Peyer's patch (tissue), 4 donors: ENCODE results near the gene TNNT3.
"Not testable (repeated sequence)": the region's sequence is repeated elsewhere in the genome, so short reads cannot be mapped to it uniquely, and the experiment has no call there.

ENCODE experiments used
- POLR2A ChIP-seq, 2 donors: fragments of 450-650 bp; IDR thresholded peaks; one replicate each; pipeline ENCODE4 v1.5.1; 2017; ENCODE audit warnings: antibody characterized with exemption in 2 of 2, mild to moderate bottlenecking in 2 of 2, moderate library complexity in 2 of 2
- TF ChIP-seq, protein P1 (sequence below), 6 experiments: fragments of 450-650 bp in 4 of 6; fragments of 200-600 bp in 2 of 6; sonication (generic) in 1 of 6; IDR thresholded peaks; one replicate each; pipeline ENCODE4 v1.5.1; 2017 to 2019; ENCODE audit warnings: antibody characterized with exemption in 6 of 6, mild to moderate bottlenecking in 3 of 6, moderate library complexity in 1 of 6

DNA sequence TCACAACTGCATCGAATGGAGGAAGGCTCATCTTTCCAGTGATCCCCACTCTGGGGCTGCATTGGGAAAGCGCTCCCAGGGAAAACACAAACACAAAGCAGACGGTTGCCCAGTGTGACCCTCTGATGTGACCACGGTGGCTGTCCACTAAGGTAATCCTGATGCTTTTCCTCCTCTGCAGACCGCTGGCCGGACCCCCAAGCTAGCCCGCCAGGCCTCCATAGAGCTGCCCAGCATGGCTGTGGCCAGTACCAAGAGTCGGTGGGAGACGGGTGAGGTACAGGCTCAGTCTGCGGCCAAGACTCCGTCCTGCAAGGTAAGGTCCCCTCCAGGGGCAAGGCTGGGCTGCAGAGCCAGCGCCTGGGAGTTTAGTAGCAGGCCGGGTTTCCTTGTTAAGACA lies 33.0 kb upstream of the TNNT3 start:
- TF ChIP-seq, protein P1, sequence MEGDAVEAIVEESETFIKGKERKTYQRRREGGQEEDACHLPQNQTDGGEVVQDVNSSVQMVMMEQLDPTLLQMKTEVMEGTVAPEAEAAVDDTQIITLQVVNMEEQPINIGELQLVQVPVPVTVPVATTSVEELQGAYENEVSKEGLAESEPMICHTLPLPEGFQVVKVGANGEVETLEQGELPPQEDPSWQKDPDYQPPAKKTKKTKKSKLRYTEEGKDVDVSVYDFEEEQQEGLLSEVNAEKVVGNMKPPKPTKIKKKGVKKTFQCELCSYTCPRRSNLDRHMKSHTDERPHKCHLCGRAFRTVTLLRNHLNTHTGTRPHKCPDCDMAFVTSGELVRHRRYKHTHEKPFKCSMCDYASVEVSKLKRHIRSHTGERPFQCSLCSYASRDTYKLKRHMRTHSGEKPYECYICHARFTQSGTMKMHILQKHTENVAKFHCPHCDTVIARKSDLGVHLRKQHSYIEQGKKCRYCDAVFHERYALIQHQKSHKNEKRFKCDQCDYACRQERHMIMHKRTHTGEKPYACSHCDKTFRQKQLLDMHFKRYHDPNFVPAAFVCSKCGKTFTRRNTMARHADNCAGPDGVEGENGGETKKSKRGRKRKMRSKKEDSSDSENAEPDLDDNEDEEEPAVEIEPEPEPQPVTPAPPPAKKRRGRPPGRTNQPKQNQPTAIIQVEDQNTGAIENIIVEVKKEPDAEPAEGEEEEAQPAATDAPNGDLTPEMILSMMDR (IDR thresholded peaks at IDR 0.05) = not testable (repeated sequence)
- TF ChIP-seq POLR2A (IDR thresholded peaks at IDR 0.05) = not testable (repeated sequence)
